ENCODE measurements around the gene PSENEN.
A peak's percentile ranks its signal among the peaks of the same experiment; 100 is the strongest.

Gene PSENEN

DNA sequence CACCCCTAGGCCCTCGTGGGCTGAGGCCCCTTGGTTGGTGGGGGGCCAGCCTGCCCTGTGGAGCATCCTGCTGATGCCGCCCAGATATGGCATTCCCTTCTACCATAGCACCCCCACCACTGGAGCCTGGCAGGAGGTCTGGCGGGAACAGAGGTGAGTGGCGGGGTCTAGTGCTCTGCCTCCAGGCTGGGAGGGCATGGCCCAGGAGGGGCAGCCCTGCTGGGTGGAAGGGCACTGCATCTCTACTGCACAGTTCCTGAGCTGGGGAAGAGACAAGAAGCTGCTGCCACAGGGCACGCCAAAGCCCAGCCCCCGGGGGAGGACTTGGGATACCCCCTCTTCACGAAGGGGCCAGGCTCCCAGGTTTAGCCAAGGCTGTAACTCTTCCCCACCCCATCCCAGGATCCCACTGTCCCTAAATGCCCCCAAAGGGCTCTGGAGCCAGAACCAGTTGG is 30.1 kb upstream of the PSENEN start:
- no peak for TF ChIP-seq ZFX (IDR thresholded peaks at IDR 0.05; ENCODE audit: borderline replicate concordance)
- TF ChIP-seq, protein P1, sequence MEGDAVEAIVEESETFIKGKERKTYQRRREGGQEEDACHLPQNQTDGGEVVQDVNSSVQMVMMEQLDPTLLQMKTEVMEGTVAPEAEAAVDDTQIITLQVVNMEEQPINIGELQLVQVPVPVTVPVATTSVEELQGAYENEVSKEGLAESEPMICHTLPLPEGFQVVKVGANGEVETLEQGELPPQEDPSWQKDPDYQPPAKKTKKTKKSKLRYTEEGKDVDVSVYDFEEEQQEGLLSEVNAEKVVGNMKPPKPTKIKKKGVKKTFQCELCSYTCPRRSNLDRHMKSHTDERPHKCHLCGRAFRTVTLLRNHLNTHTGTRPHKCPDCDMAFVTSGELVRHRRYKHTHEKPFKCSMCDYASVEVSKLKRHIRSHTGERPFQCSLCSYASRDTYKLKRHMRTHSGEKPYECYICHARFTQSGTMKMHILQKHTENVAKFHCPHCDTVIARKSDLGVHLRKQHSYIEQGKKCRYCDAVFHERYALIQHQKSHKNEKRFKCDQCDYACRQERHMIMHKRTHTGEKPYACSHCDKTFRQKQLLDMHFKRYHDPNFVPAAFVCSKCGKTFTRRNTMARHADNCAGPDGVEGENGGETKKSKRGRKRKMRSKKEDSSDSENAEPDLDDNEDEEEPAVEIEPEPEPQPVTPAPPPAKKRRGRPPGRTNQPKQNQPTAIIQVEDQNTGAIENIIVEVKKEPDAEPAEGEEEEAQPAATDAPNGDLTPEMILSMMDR (IDR thresholded peaks at IDR 0.05): no peak
- peak overlapping the region; percentile 90 for H3K27ac ChIP-seq

DNA sequence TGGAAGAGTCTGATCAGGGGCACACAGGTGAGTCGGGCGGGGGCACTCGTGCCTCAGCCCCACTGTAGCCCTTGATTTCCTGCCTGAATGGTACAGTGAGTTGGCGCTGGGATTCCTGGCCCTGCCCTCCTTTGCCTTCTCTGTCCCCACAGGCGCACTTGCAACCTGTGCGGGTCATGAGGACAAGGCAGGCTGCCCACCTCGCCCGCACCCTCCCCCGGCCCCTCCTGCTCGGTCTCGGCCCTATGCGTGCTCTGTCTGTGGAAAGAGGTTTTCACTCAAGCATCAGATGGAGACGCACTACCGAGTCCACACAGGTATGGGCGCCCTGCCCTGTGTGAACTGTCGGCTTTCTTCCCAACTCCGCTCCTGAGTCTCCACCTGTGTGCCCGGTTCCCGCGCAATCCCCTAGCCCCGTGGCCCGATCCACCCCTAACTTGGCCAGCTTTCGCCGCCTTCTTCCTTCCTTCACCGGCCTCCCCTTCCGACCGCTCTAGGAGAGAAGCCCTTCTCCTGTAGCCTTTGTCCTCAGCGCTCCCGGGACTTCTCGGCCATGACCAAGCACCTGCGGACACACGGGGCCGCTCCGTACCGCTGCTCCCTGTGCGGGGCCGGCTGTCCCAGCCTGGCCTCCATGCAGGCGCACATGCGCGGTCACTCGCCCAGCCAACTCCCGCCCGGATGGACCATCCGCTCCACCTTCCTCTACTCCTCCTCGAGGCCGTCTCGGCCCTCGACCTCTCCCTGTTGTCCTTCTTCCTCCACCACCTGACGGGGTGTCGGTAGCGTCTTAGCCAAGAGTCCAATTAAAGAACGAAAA is 29.3 kb upstream of the PSENEN start:
- TF ChIP-seq ZFX (IDR thresholded peaks at IDR 0.05; ENCODE audit: borderline replicate concordance): no peak
- TF ChIP-seq, protein P1 (IDR thresholded peaks at IDR 0.05): no peak
- peak overlapping the region; percentile 90 for H3K27ac ChIP-seq

DNA sequence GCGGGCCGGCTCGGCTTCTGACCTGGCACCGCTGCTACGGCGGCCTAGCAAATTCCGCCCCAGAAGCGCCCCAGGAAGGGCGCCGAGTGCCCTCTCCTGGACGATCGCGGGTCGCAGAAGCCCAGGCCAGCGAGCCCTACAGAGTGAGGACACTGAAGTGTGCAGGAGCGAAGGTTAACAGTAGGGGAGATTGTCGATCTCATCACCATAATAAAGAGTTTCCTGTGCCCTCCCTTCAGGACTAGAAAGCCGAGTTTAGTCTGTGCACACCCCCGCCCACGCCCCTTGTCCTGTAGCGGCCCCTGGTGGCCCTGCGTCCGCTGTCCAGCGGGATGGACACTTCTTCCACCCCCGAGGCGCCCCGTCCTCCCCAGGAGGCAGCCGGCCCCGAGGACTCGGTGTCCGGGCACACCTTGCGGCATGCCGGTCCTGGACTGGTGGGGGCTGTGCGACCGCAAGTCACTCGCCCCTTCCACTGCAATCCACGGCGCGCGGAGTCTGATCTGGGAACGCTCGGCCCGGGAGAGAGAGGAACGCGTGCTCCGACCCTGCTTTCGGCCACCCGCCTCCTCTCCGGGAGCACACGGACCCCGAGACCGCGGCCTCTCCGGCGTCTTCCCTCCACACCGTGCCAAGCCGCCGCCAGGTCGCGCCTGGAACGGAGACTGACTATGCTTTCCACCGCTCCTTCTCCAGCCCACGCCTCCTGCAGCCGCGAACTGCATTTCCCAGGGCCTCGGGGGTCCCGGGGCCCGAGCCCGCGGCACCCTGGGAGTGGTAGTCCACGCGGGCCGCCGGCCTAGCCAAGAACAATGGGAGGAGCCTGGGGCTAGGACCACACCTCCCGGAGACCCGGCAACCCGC is 28.4 kb upstream of the PSENEN start:
- TF ChIP-seq, protein P1 (IDR thresholded peaks at IDR 0.05): peak; percentile 97
- TF ChIP-seq ZFX (IDR thresholded peaks at IDR 0.05; ENCODE audit: borderline replicate concordance): no peak
- peak overlapping the region; percentile 90 for H3K27ac ChIP-seq

DNA sequence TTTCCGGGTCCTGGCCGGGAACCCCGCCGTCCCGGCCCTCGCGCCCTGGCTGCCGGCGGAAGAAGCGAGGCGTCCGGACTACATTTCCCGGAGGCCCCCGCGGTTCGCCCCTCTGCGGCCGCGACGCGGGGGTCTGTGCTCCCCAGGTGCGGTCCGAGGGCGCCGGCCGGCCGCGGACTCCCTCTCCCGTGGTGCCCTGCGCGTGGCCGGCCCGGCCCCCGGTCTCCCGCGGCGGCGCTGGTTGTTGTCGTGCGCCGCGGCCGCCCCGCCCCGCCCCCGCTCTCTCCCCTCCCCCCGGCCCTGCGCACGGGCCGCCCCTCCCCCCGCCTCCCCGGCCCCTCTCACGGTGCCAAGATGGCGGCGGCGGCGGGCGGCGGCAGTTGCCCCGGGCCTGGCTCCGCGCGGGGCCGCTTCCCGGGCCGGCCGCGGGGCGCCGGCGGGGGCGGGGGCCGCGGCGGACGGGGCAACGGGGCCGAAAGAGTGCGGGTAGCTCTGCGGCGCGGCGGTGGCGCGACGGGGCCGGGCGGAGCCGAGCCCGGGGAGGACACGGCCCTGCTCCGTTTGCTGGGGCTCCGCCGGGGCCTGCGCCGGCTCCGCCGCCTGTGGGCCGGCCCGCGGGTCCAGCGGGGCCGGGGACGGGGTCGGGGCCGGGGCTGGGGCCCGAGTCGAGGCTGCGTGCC is 27.6 kb upstream of the PSENEN start, which contains the start of gene KMT2B:
KMT2B (plus strand) TSS at position 339 of the 680 bp plus-strand sequence; CDS start at position 355, 16 bp downstream.
- TF ChIP-seq, protein P1 (IDR thresholded peaks at IDR 0.05): no peak
- no peak for TF ChIP-seq ZFX (IDR thresholded peaks at IDR 0.05; ENCODE audit: borderline replicate concordance)
- H3K27ac ChIP-seq: peak within 1 kb of the TSS; percentile 90

DNA sequence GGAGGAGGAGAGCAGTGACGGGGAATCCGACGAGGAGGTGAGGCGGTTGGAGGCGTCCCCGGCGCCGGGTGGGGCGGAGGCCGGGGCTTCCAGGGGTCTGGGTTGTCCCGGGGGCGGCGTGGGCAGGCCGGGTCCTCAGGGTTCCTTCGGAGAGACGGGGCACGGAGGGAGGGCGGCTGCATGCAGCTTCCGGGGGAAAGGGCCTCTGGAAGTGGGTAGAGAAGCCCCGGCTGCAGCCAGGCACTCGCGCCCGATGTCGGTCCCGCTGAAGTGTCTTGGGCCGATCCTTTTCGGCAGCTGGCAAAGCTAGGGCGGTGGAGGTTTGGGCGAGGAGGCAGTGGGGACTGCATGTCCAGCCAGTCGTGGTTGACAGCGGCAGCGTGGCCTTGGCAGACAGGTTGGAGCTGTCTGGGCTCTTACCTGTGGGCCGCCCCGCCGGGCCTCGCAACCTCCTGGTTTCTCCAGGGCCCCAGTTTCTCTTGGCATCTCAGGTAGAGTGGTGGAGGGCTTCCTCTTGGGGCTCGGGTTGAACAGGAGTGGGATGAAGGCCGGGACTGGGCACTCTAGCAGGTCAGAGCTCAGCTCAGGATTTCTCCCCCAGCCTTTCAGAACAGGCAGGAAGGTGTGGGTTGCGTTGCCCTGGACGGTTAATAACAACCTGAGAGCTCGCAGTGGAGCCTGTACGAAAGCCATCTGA is 27.0 kb upstream of the PSENEN start:
- no peak for TF ChIP-seq ZFX (IDR thresholded peaks at IDR 0.05; ENCODE audit: borderline replicate concordance)
- TF ChIP-seq, protein P1 (IDR thresholded peaks at IDR 0.05): no peak
- peak overlapping the region; percentile 90 for H3K27ac ChIP-seq

DNA sequence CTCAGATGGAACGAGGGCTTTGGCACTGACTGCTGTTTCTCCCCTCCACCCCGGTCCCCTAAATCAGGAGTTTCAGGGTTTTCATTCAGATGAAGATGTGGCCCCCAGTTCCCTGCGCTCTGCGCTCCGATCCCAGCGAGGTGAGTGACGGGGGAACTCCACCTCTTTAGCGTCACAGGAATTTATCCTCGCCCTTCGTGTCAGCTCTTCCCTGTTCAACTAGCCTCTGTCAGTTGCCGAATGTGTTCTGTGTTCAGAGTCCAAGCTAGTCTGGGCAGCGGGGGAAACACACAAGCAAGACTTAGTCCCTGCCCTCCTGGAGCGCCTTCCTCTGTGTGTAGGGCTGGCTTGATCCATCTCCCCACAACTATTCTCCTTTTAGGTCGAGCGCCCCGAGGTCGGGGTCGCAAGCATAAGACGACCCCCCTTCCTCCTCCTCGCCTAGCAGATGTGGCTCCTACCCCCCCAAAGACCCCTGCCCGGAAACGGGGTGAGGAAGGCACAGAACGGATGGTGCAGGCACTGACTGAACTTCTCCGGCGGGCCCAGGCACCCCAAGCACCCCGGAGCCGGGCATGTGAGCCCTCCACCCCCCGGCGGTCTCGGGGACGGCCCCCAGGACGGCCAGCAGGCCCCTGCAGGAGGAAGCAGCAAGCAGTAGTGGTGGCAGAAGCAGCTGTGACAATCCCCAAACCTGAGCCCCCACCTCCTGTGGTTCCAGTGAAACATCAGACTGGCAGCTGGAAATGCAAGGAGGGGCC is 25.9 kb upstream of the PSENEN start:
- TF ChIP-seq, protein P1 (IDR thresholded peaks at IDR 0.05): no peak
- TF ChIP-seq ZFX (IDR thresholded peaks at IDR 0.05; ENCODE audit: borderline replicate concordance): no peak
- H3K27ac ChIP-seq: peak overlapping the region; percentile 90; the same call in 1 of the 2 replicates
